Measurements from ENCODE around the gene CISD1.
"Not testable (repeated sequence)": the region's sequence is repeated elsewhere in the genome, so short reads cannot be mapped to it uniquely, and the experiment has no call there.

The CISD1 gene

GRCh38 chr10:58268946-58269781 lies at the start of gene CISD1:
CISD1 (plus strand) TSS chr10:58269162; CDS start chr10:58269274, 112 bp downstream.
- peak; percentile 93 for DNase-seq (ENCODE audit: low spot score)

- DNase-seq (ENCODE audit: low spot score): no peak
Measured at GRCh38 chr10:58219875-58220274, 49.1 kb upstream of the CISD1 start.

GRCh38 chr10:58220769-58221451 lies 48.1 kb upstream of the CISD1 start:
- DNase-seq (ENCODE audit: low spot score): no peak

GRCh38 chr10:58225654-58226053 lies 43.3 kb upstream of the CISD1 start:
- DNase-seq (ENCODE audit: low spot score): no peak

- not testable (repeated sequence) for DNase-seq (ENCODE audit: low spot score)
Measured at GRCh38 chr10:58229856-58230255, 39.1 kb upstream of the CISD1 start.

GRCh38 chr10:58237014-58237834 lies 31.7 kb upstream of the CISD1 start:
- no peak for DNase-seq (ENCODE audit: low spot score)

GRCh38 chr10:58239561-58240169 lies 29.3 kb upstream of the CISD1 start:
- DNase-seq (ENCODE audit: low spot score): no peak

GRCh38 chr10:58240531-58240930 lies 28.4 kb upstream of the CISD1 start:
- no peak for DNase-seq (ENCODE audit: low spot score)

GRCh38 chr10:58241346-58241745 lies 27.6 kb upstream of the CISD1 start:
- DNase-seq (ENCODE audit: low spot score): no peak

GRCh38 chr10:58243269-58243668 lies 25.7 kb upstream of the CISD1 start:
- DNase-seq (ENCODE audit: low spot score): no peak

GRCh38 chr10:58243801-58244200 lies 25.2 kb upstream of the CISD1 start:
- not testable (repeated sequence) for DNase-seq (ENCODE audit: low spot score)

GRCh38 chr10:58244242-58244641 lies 24.7 kb upstream of the CISD1 start:
- DNase-seq (ENCODE audit: low spot score): not testable (repeated sequence)

GRCh38 chr10:58244666-58245065 lies 24.3 kb upstream of the CISD1 start:
- DNase-seq (ENCODE audit: low spot score): not testable (repeated sequence)

- no peak for DNase-seq (ENCODE audit: low spot score)
Measured at GRCh38 chr10:58253184-58253583, 15.8 kb upstream of the CISD1 start.

- no peak for DNase-seq (ENCODE audit: low spot score)
Measured at GRCh38 chr10:58254644-58255043, 14.3 kb upstream of the CISD1 start.

GRCh38 chr10:58256013-58256780 lies 12.8 kb upstream of the CISD1 start:
- not testable (repeated sequence) for DNase-seq (ENCODE audit: low spot score)

GRCh38 chr10:58258977-58259692 lies 9.8 kb upstream of the CISD1 start:
- no peak for DNase-seq (ENCODE audit: low spot score)

GRCh38 chr10:58260334-58260733 lies 8.6 kb upstream of the CISD1 start:
- no peak for DNase-seq (ENCODE audit: low spot score)

GRCh38 chr10:58262766-58263165 lies 6.2 kb upstream of the CISD1 start:
- DNase-seq (ENCODE audit: low spot score): no peak

- no peak for DNase-seq (ENCODE audit: low spot score)
Measured at GRCh38 chr10:58264780-58265179, 4.2 kb upstream of the CISD1 start.

- no peak for DNase-seq (ENCODE audit: low spot score)
Measured at GRCh38 chr10:58265249-58265648, 3.7 kb upstream of the CISD1 start.
